NCI-H1092 (cell line): ENCODE results near the gene TXNIP.
A peak's percentile ranks its signal among the peaks of the same experiment; 100 is the strongest.

ENCODE experiments used
- DNase-seq: peaks from one replicate; lab custom pipeline; 2025; lab: John Stamatoyannopoulos, UW

Gene TXNIP

DNA sequence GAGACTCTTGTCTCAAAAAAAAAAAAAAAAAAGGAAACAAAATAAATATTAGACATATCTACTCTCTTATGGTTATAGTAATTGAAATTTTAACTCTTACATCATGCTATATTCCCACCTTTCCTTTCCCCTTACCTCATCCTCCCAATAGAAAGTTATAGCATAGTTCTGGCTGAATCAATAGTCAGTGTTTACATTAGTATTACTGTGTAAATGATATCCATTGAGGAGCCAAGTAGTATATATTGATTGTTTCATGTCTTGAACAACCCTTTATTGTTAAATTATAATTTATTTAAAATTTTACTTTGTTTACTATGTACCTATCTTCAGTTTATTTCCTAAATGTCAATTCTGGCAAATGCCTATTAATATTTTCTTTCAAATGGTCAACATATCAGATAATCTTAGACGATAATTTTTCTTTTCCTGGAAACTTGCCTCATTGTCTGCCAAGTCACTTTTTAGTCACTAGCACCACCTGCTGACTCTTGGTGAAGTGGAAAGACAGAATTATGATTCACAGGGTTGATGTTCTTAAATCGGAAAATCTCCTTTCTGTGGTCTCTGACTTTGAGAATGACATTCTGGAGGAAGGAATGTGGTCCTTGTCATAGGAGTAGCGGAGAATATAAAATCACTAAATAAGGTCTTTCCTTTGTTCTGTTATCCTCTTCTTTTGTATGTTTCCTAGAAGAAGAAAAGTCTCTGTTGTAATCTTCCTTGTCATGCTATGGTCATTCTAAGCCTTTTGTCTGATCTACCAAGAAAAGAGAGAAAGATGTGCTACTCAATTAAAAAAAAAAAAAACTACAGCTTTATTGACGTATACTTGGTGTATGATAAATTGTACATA lies 16.6 kb upstream of the TXNIP start:
- DNase-seq, result peak; percentile 64

DNA sequence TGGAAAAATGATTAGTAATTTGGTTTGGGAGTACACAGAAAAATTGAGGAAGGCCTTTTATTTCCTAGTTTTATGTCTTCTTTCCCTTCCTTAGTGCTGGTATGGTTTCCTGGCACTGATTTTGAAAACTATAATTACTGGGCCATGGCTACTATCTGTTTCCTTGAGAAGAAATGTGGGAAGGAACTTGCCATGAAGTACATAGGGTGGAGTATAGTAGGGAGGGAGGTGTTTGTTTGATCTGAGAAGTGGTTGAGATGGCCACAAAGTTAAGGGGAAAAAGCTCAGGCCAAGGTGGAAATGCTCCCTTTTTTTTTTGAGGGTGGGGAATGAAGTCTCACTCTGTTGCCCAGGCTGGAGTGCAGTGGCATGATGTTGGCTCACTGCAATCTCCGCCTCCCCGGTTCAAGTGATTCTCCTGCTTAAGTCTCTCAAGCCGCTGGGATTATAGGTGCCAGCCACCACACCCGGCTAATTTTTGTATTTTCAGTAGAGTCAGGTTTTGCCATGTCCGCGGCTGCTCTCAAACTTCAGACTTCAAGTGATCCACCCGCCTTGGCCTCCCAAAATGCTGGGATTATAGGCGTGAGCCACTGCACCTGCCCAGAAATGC lies 13.9 kb upstream of the TXNIP start:
- no peak for DNase-seq

DNA sequence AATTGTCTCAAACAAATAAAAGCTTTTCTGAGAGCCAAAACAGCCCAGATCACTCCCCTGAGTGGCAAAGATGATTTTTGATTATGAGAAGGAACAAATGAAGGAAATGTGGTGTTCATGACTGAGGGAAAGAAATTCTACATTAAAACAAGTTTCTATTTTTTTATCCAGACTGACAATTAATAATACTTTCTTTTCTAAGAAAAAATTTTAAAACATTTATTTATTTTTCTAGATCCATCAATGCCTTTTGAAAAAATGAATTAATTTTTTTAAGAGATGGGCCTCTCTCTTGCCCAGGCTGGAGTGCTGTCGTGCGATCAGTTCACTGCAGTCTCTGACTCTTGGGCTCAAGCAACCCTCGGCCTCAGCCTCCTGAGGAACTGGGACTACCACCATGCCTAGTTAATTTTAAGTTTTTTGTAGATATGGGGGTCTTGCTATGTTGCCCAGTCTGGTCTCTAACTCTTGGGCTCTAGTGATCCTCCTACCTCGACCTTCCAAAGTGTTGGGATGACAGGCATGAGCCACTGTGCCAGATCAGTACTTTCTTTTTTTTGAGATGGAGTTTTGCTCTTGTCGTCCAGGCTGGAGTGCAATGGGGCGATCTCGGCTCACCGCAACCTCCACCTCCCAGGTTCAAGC lies 11.2 kb upstream of the TXNIP start:
- no peak for DNase-seq

DNA sequence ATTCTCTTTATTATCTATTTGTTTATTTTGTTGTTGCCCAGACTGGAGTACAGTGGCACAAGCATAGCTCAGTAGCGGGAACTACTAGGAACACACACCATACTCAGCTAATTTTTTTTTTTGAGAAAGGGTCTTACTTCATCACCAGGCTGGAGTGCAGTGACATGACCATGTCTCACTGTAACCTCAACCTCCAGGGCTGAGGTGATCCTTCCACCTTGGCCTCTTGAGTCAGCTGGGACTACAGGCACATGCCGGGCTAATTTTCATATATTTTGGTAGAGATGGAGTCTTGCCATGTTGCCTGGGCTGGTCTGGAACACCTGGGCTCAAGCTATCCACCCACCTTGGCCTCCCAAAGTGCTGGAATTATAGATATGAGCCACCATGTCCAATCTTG lies 5.3 kb upstream of the TXNIP start:
- no peak for DNase-seq

DNA sequence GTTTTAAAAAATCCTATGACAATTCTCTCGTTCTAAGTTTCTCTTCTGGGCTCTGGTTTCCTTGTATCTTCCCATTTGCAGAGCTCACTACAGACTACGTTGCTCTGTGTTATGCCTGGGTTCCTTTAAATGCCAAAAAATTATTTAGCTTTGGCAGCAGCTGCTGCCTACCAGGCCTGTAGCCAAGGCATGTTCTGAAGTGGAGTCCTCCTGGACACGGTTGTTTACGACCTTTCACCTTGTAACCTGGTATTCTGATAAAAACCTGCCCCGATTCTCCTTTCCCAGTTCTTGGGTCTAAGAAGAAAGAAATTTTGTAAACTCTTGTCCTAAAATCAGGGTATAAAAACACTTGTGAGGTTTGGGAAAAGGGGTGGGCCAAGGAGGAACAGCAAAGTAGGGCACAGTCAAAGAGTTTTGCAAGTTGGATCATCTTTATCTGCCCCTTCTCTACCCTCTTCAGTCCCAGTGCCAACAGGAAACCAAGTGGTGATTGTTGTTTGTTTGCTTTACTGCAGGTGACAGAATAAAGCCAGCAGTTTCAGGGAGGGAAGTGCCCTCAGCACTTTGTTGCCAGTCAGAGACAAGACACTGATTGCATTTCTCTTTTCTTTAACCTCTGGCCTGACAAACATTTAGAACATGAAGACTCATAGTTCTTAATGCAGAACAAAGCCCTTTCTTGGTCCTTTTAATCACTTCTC lies 3.1 kb upstream of the TXNIP start:
- peak; percentile 81 for DNase-seq

DNA sequence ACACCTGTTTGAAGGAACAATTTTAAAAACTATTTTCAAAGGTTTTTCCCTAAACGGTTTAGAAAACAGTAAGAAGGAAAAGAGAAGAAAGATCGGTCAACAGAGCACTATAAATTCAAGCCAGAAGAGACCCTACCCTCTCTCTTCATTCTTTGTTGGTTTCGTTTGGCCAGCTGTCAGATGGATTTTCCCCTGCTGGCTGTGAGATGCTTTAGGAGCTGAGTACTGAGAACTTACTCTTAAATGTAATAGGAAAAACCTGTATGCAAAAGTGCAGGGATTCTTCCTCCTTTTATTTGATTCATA lies 1.3 kb upstream of the TXNIP start:
- peak; percentile 35 for DNase-seq

DNA sequence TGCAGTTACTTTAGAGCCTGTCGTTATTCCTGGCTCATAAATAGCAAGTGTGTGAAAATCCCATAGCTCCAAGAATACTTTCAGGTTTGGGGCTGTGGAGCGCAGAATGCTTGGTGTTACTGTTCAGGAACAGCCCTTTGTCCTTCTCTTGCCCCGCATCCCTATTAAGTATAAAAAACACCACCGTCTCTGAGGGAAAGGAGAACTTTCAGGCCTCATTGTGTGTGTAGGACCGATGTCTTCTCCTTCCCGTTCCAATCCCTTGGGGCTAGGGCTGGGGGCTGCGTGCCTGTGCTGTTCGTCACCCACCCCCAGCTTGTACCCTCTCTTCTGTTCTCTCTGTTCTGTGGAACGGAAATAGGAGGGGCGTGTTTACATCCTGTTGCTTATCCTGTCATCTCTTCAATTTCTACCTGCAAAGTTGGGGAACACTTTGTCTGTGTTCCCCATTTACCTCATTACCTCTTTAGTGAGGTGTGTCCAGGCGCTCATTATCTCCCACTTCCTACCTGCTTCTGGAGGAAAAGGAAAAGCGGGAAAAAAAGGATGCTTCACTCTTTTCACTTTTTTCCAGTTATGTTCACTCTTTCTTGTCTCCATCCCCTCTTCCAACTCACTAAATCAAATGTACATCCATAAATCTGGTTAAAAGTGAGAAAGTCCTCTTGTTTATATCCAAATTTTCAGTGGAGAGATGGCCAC lies 788 bp upstream of the TXNIP start:
- DNase-seq, result no peak

DNA sequence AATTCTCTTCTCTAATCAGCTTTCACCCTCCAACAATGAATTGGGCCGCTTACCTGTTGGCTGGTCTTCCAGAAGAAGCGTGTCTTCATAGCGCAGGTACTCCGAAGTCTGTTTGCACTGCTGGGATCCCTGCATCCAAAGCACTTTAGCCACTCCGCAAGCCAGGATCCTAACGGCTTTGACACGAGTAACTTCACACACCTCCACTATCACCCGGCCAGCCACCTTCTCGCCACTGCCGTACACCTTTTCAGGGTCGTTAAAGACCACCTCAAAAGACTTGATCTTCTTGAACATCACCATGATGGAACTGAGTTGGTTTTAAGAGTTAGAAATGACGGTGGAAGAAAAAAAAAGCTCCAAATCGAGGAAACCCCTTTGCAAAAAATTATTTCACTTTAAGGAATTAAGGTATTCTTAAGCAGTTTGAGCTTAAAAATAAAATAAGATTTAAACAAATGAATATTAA lies 381 bp downstream of the TXNIP start:
- DNase-seq, result no peak

DNA sequence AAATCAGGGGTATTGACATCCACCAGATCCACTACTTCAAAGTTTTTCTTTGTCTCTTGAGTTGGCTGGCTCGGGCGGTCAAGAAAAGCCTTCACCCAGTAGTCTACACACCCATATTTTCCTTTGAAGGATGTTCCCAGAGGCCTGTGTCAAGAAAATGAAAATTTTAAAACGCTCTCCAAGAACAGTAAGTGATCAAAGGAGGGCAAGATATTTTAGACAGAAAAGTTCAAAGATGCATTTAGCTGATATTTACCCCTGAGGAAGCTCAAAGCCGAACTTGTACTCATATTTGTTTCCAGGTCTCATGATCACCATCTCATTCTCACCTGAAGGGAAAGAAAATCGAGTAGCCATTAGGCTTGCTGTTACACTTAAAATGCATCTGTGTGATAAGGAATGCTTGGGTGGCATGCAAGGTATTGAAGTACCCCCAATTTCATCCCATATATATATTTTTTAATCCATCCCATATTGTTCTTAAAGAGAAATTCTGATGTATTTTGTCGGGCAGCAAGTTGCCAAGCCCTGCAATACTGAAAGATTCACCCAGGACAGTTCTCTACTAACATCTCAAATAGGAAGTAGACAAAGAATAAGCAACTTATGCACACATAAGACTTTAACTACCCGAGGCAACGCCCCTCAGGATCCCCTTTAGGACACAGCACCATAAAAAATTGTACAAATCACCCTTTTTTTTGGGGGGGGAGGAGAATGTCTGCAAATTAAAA lies 1.1 kb downstream of the TXNIP start:
- no peak for DNase-seq

DNA sequence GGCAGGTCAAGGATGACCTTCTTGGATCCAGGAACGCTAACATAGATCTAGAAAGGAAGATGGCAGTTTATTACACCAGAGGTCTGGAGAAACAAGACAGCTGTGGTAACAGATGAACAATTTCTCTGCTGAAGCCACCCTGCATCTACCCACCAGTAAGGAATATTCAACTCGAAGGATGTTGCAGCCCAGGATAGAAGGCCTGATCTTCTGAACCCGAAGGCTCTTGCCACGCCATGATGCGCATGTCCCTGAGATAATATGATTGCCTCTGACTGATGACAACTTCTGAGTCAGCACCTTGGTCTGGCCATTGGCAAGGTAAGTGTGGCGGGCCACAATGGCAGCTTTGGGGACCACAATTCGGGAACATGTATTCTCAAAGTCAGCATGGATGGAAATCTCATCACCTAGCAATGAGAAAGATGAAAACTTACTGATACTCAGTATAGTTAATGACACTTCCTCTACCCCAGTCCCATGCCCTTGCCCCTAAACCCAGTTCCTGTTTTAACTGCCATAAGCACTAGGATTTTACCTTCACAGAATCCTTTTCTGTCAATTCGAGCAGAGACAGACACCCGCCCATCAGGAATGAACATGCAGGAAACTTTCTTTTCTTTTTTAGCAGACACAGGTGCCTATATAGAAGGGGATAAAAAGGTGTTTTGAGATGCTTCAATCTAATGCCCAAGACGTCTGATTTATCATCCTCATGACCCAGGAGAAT lies 1.8 kb downstream of the TXNIP start:
- no peak for DNase-seq

DNA sequence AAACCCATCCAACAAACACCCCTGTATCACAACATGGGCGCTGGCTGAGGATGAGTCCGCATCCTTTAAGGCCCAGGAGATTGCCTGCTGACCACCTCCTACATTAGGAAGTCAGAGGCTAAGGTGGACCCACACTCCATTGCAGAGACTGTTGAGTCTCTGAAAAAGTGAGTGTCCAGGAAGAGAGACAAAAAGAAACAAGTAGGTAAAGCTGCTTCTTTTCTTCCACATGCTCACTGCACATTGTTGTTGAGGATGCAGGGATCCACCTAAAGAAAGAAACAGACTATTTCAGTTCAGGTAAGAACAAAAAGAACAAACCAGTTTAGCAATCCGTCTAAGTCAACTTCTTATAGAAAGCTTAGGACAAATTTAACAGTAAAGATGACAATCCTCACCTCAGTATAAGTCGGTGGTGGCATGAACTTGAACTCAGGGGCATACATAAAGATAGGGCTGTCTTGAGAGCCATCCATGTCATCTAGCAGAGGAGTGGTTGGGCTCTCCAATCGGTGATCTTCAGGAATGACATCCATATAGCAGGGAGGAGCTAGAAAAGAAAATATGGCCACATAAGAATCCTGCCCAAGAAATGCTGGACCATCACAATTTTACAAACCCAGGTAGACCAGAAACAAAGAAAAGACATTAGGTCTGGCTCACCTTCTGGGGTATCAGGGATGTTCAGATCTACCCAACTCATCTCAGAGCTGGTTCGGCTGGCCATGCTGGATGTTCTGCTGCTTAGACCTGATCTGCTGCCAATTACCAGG lies 2.6 kb downstream of the TXNIP start:
- no peak for DNase-seq

DNA sequence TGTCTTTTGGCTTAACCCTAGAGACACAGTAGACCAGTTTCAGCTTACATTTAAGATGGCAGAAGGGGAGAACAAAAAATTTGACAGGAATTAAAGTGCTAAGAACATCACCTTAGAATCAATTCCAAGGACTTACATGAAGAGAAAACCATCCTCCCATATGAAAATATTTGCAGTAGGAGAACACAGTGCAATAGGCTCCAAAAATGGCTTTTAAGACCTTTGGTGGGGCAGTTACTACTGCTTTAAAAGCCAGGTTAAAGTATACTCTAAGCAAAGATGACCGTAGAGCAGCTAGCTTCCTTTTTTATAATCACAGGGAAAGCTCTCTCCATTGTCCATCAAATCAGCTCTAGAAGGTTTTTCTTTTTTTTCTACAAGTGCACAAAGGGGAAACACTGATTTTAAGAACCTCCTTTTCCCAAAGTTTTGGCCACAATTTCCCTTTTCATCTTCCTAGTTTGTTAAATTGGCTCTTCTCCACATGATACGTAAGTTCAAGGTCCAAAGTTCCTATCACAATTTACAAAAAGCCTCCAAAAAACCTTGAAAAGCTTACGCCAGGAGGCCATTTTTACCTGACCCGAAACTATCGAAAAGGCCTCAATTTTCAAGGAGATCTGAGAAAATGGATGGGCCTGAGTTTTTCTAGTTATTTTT lies 3.3 kb downstream of the TXNIP start:
- DNase-seq, result no peak

DNA sequence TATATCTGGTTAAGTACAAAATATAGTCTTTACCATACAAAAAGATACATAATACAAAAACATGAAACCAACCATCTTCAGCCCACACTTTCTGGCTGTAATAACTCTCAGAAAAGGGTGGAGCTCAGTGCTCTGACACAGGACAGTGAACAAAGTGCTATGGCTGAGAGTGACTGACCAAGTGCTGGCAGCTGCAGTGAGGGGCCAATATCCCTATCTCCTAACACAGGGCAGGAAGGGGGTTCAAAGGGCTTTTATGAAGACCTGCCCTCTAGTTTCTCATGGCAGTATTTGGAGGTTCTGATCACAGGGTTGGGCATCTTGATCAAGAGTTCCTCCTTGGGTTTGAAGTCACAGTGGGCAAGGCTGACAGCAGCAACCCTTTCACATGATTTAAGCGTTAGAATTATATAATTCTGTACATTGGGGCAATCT lies 3.9 kb downstream of the TXNIP start:
- DNase-seq, result no peak

DNA sequence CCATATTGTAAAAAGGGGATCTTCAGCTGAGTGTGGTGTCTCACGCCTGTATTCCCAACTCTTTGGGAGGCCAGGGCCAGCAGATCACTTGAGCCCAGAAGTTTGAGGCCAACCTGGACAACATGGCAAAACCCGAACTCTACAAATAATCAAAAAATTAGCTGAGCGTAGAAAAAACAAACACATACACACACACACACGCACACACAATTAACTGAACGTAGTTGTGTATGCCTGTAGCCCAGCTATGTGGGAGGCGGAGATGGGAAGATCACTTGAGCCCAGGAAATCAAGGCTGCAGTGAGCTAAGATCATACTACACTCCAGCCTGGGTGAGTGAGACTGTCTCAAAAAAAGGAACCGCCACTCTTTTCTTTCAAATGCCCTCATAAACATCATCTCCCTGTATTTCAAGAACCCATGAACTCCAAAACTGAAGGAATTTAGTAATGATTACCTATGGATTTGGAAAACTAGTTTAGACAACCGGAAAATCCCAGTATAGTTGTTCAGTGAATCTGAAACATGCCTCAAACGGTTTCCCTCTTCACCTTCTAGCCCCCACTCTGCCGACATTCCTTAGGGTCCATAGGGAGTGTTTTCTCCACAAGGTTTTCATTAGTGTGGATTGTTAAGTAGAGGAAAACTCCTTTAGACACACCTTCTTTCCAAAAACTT lies 4.5 kb downstream of the TXNIP start:
- DNase-seq, result no peak

DNA sequence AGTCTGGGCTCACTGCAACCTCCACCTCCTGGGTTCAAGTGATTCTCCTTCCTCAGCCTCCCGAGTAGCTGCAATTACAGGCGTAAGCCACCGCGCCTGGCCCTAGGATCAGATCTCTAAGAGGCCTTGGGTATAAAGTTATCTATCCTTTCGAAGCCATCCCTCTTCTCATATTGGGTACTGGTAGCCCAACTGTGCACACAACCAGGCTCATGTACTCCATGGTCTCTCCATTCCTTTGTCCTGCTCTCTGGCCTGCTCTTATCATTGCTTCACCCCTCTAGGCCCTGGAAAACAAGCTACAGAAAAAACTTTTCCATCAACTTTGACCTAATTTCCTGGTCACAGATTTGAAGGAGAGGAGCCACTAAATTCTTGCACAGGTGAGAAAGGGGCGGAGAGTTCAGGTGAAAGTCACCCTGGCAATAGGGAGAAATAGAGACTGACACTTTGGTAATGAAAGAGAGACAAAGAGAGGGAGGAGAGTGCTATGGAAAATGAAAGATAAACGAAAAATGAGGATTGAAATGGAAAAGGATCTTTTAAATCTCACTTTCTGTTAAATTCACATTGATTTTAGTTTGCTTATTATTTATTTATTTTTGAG lies 6.0 kb downstream of the TXNIP start:
- DNase-seq, result no peak

DNA sequence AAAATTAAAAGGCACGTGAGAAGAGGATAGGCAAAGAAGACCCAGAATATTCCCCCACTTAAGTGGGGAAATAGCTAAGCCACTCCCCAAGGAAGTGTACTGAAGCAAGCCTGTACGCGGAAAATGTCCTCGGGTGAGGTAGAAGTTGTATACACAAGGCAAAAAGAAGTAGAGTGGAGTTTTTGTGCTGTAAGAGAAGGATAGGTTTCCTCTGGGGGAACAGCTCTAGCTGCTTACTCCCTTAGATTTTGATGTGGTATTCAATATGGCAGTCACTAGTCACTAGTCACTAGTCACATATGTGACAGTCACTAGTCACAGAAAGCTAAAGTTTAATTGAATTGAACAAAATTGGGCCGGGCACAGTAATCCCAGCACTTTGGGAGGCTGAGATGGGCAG lies 7.6 kb downstream of the TXNIP start:
- DNase-seq, result no peak

DNA sequence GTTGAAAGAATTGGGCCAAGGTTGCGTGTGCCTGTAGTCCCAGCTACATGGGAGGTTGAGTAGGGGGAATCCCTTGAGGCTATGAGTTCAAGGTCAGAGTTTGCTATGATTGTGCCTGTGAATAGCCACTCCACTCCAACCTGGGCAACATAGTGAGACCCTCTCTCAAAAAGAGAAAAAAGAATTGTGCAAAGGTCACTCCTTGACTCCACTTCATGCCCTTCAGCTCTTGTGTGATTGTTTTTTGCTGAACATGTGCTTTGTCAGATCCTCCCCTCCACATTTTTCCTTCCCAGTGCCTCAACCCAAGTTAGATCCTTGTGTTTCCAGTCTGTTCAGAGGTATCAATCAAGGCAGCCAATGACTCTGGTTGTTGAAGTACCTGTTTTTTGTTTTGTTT lies 8.5 kb downstream of the TXNIP start:
- DNase-seq, result no peak

DNA sequence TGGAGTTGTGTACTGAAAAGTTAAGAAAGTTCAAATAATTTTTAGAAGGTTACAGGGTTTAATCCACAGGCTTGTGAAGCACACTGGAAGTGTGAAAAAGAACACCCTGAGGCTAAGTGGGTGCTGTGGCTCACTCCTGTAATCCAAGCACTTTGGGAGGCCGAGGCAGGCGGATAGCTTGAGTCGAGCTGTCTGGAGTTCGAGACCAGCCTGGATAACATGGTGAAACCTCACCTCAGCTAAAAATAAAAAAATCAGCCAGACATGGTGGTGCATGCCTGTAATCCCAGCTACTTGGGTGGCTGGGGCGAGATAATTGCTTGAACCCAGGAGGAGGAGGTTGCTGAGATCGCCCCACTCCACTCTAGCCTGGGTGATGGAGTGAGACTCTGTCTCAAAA lies 9.8 kb downstream of the TXNIP start:
- DNase-seq, result no peak
